ENCODE data around the gene RASGRP1.

The RASGRP1 gene

GRCh38 chr15:38536201-38536676, 28.4 kb downstream of the RASGRP1 start:
- DNase-seq (ENCODE audit: low read depth, low spot score), result no peak

GRCh38 chr15:38535491-38536200, 29.0 kb downstream of the RASGRP1 start:
- DNase-seq (ENCODE audit: low read depth, low spot score), result no peak

- DNase-seq (ENCODE audit: low read depth, low spot score), result no peak
Measured at GRCh38 chr15:38534691-38535090, 29.9 kb downstream of the RASGRP1 start.

GRCh38 chr15:38533926-38534325, 30.7 kb downstream of the RASGRP1 start:
- no peak for DNase-seq (ENCODE audit: low read depth, low spot score)

GRCh38 chr15:38533416-38533915, 31.1 kb downstream of the RASGRP1 start:
- no peak for DNase-seq (ENCODE audit: low read depth, low spot score)

GRCh38 chr15:38532728-38533127, 31.9 kb downstream of the RASGRP1 start:
- DNase-seq (ENCODE audit: low read depth, low spot score), result no peak

GRCh38 chr15:38531509-38531908, 33.1 kb downstream of the RASGRP1 start:
- DNase-seq (ENCODE audit: low read depth, low spot score), result no peak

- DNase-seq (ENCODE audit: low read depth, low spot score), result no peak
Measured at GRCh38 chr15:38530113-38530512, 34.5 kb downstream of the RASGRP1 start.

GRCh38 chr15:38528294-38528693, 36.3 kb downstream of the RASGRP1 start:
- no peak for DNase-seq (ENCODE audit: low read depth, low spot score)

GRCh38 chr15:38526158-38526557, 38.5 kb downstream of the RASGRP1 start:
- no peak for DNase-seq (ENCODE audit: low read depth, low spot score)

- no peak for DNase-seq (ENCODE audit: low read depth, low spot score)
Measured at GRCh38 chr15:38525489-38525888, 39.1 kb downstream of the RASGRP1 start.

GRCh38 chr15:38524156-38524555, 40.5 kb downstream of the RASGRP1 start:
- no peak for DNase-seq (ENCODE audit: low read depth, low spot score)

- no peak for DNase-seq (ENCODE audit: low read depth, low spot score)
Measured at GRCh38 chr15:38522922-38523321, 41.7 kb downstream of the RASGRP1 start.

- DNase-seq (ENCODE audit: low read depth, low spot score), result no peak
Measured at GRCh38 chr15:38521316-38521715, 43.3 kb downstream of the RASGRP1 start.

GRCh38 chr15:38520035-38520434, 44.6 kb downstream of the RASGRP1 start:
- no peak for DNase-seq (ENCODE audit: low read depth, low spot score)

- no peak for DNase-seq (ENCODE audit: low read depth, low spot score)
Measured at GRCh38 chr15:38518084-38518483, 46.5 kb downstream of the RASGRP1 start.

- no peak for DNase-seq (ENCODE audit: low read depth, low spot score)
Measured at GRCh38 chr15:38517312-38517975, 47.2 kb downstream of the RASGRP1 start.

- no peak for DNase-seq (ENCODE audit: low read depth, low spot score)
Measured at GRCh38 chr15:38516626-38517025, 48.0 kb downstream of the RASGRP1 start.

GRCh38 chr15:38514601-38515000, 50.0 kb downstream of the RASGRP1 start:
- no peak for DNase-seq (ENCODE audit: low read depth, low spot score)

GRCh38 chr15:38512901-38513300, 51.7 kb downstream of the RASGRP1 start:
- no peak for DNase-seq (ENCODE audit: low read depth, low spot score)

- no peak for DNase-seq (ENCODE audit: low read depth, low spot score)
Measured at GRCh38 chr15:38509152-38509551, 55.5 kb downstream of the RASGRP1 start.

GRCh38 chr15:38508647-38509046, 56.0 kb downstream of the RASGRP1 start:
- DNase-seq (ENCODE audit: low read depth, low spot score), result no peak

- DNase-seq (ENCODE audit: low read depth, low spot score), result no peak
Measured at GRCh38 chr15:38507570-38507969, 57.0 kb downstream of the RASGRP1 start.

Measured in brain pericyte (primary cell).